Neural progenitor cell (in vitro differentiated cells): Measurements from ENCODE around the gene ADGRF1.

Experiments used
- CTCF ChIP-seq: fragments of 200-600 bp; sonication (generic); IDR thresholded peaks from 2 replicates; pipeline ENCODE4 v1.5.1; 2017; ENCODE audit warnings: antibody characterized with exemption, mild to moderate bottlenecking
- EZH2 ChIP-seq: fragments of 200-600 bp; sonication (generic); IDR thresholded peaks from 2 replicates; pipeline ENCODE4 v1.6.1; 2017; ENCODE audit warnings: antibody characterized with exemption, mild to moderate bottlenecking, moderate library complexity

- TF ChIP-seq CTCF = no peak
- no peak for TF ChIP-seq EZH2
These were observed 47.2 kb downstream of the ADGRF1 start for GRCh38 chr6:46994933-46995332.
